ENCODE measurements around the gene OR6S1. TPM values are rescaled to one million over a fixed set of nuclear protein-coding genes. Genes with fewer than 3 reads are reported as not detected.

OR6S1 gene
- total RNA-seq, 1 experiment from 2014 or later, result not detected

DNA sequence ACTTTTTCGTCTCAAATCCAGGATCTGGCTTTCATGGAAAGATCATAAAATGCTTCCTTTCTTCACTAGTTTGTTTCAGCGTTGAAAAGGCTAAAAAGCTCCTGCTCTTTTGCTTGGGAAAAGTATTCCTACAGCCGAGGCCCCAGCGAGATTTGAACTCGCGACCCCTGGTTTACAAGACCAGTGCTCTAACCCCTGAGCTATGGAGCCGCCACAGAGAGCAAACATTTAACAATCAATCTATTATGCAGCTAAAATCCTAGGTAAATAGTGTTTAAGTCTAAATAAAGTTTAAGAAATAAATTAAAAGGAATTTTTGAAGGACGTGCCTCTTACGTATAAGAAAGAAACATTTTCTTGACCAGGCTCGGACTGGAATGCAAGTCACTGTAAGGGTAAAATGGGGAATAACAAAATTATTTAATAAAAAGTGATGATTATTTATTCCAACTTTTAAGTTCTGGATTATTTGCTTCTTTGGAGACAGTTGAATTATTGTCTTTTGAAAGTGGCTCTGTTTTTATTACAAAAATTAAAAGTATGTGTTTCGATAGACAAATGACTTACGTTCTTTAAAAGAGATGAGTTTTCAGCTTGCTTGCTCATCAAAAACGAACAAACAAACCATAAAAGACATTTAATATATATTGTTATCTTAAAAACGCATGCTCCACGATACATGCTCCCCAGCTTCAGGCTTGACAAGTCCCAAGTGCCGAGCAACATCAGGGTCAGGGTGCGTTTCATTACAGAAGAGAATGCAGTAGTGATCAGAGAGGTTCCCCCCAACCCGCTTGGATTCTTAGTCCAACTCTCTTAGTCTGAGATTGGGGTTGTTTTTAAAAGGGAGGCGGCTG, 10.2 kb downstream of the OR6S1 start:
- H3K9ac ChIP-seq (ENCODE audit: low read length), result no peak overlapping the region
- DNase-seq, result peak; percentile 85

DNA sequence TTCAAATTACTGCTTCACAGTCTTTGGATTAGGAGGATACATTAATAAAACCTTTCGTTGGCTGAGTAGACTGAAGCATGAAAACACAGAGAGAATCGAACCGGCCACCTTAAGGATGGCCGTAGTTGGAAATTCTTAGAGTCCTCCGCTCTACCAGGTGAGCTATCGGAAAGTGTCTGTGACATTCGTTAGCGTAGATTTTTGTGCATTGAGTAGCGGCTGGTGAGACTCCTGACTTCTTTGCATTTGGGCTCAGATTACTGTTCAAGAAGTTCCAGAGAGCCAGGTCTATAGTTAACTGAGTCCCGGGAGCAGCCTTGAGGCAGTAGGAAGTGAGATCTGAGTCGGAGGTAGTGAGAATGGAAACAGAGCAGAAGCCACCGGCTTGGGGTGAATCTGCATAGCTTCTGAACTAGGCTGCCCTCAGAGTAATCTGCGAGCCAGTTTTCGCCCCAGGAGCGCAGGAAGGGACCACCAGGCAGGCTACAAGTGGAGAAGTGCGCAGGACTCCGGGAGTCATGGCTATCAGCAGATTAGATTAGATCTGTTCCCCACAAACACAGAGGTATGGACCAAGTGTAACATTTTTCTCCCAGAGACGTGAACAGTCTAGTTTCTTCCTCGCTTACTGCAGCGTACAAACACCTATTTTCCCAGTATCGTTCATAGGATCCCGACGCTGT, 11.0 kb downstream of the OR6S1 start:
- Histone ChIP-seq H3K27me3 (ENCODE audit: low read length) (no peaks in the 10 kb centered on the region), H3K9me2 (replicated peaks; ENCODE audit: insufficient read depth, low read length) (no peaks in the 10 kb centered on the region), H3K36me3 (ENCODE audit: insufficient read depth, low read length) (no peaks in the 10 kb centered on the region), H3K9me3 (ENCODE audit: low read length) (no peaks in the 10 kb centered on the region), H3K27ac (ENCODE audit: low read length) (no peak overlapping the region), H3K9ac (ENCODE audit: low read length) (no peak overlapping the region), H3K79me2 (ENCODE audit: low read length) (no peaks in the 10 kb centered on the region), H4K20me1 (ENCODE audit: insufficient read depth, low read depth, low read length) (no peaks in the 10 kb centered on the region), H2AFZ (ENCODE audit: low read length) (no peak overlapping the region), H3K4me3 (ENCODE audit: low read length) (no peak overlapping the region), H3K4me1 (ENCODE audit: low read length) (peaks cover 11% of the 10 kb centered on the region), H3K4me2 (ENCODE audit: low read depth, low read length, poor library complexity, severe bottlenecking) (no peak overlapping the region)
- no peak for DNase-seq

More for the DNA sequence above, 10.2 kb downstream of the OR6S1 start:
- Histone ChIP-seq H3K9me3 (ENCODE audit: low read length) (no peaks in the 10 kb centered on the region), H3K4me2 (ENCODE audit: low read depth, low read length, poor library complexity, severe bottlenecking) (peak overlapping the region; percentile 33), H3K4me1 (ENCODE audit: low read length) (peaks cover 11% of the 10 kb centered on the region), H3K27ac (ENCODE audit: low read length) (no peak overlapping the region), H3K9me2 (replicated peaks; ENCODE audit: insufficient read depth, low read length) (no peaks in the 10 kb centered on the region), H3K36me3 (ENCODE audit: insufficient read depth, low read length) (no peaks in the 10 kb centered on the region), H3K4me3 (ENCODE audit: low read length) (no peak overlapping the region; the same call in 1 of the 2 replicates), H4K20me1 (ENCODE audit: insufficient read depth, low read depth, low read length) (no peaks in the 10 kb centered on the region), H2AFZ (ENCODE audit: low read length) (no peak overlapping the region), H3K79me2 (ENCODE audit: low read length) (no peaks in the 10 kb centered on the region), H3K27me3 (ENCODE audit: low read length) (no peaks in the 10 kb centered on the region)

- Histone ChIP-seq H3K9me2 (replicated peaks; ENCODE audit: insufficient read depth, low read length) (no peaks in the 10 kb centered on the region), H3K9ac (ENCODE audit: low read length) (no peak overlapping the region), H4K20me1 (ENCODE audit: insufficient read depth, low read depth, low read length) (no peaks in the 10 kb centered on the region), H3K27me3 (ENCODE audit: low read length) (no peaks in the 10 kb centered on the region), H3K79me2 (ENCODE audit: low read length) (no peaks in the 10 kb centered on the region), H3K4me1 (ENCODE audit: low read length) (peaks cover 17% of the 10 kb centered on the region), H3K4me3 (ENCODE audit: low read length) (no peak overlapping the region), H3K36me3 (ENCODE audit: insufficient read depth, low read length) (no peaks in the 10 kb centered on the region), H3K9me3 (ENCODE audit: low read length) (no peaks in the 10 kb centered on the region), H3K27ac (ENCODE audit: low read length) (no peak overlapping the region), H3K4me2 (ENCODE audit: low read depth, low read length, poor library complexity, severe bottlenecking) (no peak overlapping the region), H2AFZ (ENCODE audit: low read length) (no peak overlapping the region)
- DNase-seq, result no peak
Measured at GRCh38 chr14:20628063-20628854, 13.2 kb downstream of the OR6S1 start.

GRCh38 chr14:20627346-20628027, 14.0 kb downstream of the OR6S1 start:
- no peak overlapping the region for H3K9ac ChIP-seq (ENCODE audit: low read length)
- H2AFZ ChIP-seq (ENCODE audit: low read length), result no peak overlapping the region
- no peak overlapping the region for H3K27ac ChIP-seq (ENCODE audit: low read length)
- DNase-seq, result no peak
- H3K4me1 ChIP-seq (ENCODE audit: low read length), result peaks cover 21% of the 10 kb centered on the region
- H3K9me2 ChIP-seq (replicated peaks; ENCODE audit: insufficient read depth, low read length), result no peaks in the 10 kb centered on the region
- no peak overlapping the region for H3K4me2 ChIP-seq (ENCODE audit: low read depth, low read length, poor library complexity, severe bottlenecking)
- no peaks in the 10 kb centered on the region for H3K27me3 ChIP-seq (ENCODE audit: low read length)
- H4K20me1 ChIP-seq (ENCODE audit: insufficient read depth, low read depth, low read length), result no peaks in the 10 kb centered on the region
- H3K36me3 ChIP-seq (ENCODE audit: insufficient read depth, low read length), result no peaks in the 10 kb centered on the region
- no peaks in the 10 kb centered on the region for H3K79me2 ChIP-seq (ENCODE audit: low read length)
- no peak overlapping the region for H3K4me3 ChIP-seq (ENCODE audit: low read length)
- H3K9me3 ChIP-seq (ENCODE audit: low read length), result no peaks in the 10 kb centered on the region

GRCh38 chr14:20626274-20626673, 15.2 kb downstream of the OR6S1 start:
- H3K4me3 ChIP-seq (ENCODE audit: low read length), result no peak overlapping the region
- H3K36me3 ChIP-seq (ENCODE audit: insufficient read depth, low read length), result no peaks in the 10 kb centered on the region
- H3K27me3 ChIP-seq (ENCODE audit: low read length), result no peaks in the 10 kb centered on the region
- no peak overlapping the region for H3K27ac ChIP-seq (ENCODE audit: low read length)
- H2AFZ ChIP-seq (ENCODE audit: low read length), result no peak overlapping the region
- peaks cover 15% of the 10 kb centered on the region; the same call in 1 of the 2 replicates for H3K4me1 ChIP-seq (ENCODE audit: low read length)
- no peak overlapping the region for H3K9ac ChIP-seq (ENCODE audit: low read length)
- no peaks in the 10 kb centered on the region for H3K9me2 ChIP-seq (replicated peaks; ENCODE audit: insufficient read depth, low read length)
- no peak for DNase-seq
- no peaks in the 10 kb centered on the region for H3K79me2 ChIP-seq (ENCODE audit: low read length)
- H3K4me2 ChIP-seq (ENCODE audit: low read depth, low read length, poor library complexity, severe bottlenecking), result no peak overlapping the region
- H4K20me1 ChIP-seq (ENCODE audit: insufficient read depth, low read depth, low read length), result no peaks in the 10 kb centered on the region
- no peaks in the 10 kb centered on the region for H3K9me3 ChIP-seq (ENCODE audit: low read length)

DNA sequence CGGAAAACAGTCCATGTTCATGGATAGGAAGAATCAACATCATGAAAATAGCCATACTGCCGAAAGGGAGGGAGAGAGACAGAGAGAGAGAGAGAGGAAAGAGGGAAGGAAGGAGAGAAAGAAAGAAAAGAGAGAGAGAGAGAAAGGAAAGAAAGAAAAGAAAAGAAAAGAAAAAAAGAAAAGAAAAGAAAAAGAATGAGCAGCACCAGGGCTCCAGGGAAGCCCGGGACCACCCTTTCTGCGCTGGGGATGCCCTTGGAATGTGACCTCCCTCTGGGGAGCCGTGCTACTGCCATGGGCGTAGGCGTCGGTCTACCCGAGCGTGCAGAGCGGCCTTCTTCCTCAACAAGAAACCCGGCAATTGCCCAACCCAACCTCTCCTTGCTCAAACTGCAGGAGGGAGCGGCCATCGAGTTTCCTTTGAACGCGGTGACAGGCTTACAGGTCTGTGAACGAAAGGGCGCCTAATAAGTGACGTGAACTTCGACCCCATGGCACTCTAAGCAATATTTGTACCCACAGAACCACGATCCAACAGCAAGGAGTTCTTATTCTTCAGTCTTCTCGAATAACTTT, 16.9 kb downstream of the OR6S1 start:
- Histone ChIP-seq H3K27me3 (ENCODE audit: low read length) (no peaks in the 10 kb centered on the region), H3K9me3 (ENCODE audit: low read length) (no peaks in the 10 kb centered on the region), H4K20me1 (ENCODE audit: insufficient read depth, low read depth, low read length) (no peaks in the 10 kb centered on the region), H3K9me2 (replicated peaks; ENCODE audit: insufficient read depth, low read length) (no peaks in the 10 kb centered on the region), H3K9ac (ENCODE audit: low read length) (no peak overlapping the region), H3K4me1 (ENCODE audit: low read length) (peaks cover 13% of the 10 kb centered on the region; the same call in 1 of the 2 replicates), H3K4me2 (ENCODE audit: low read depth, low read length, poor library complexity, severe bottlenecking) (peak overlapping the region; percentile 39), H3K79me2 (ENCODE audit: low read length) (no peaks in the 10 kb centered on the region), H3K4me3 (ENCODE audit: low read length) (no peak overlapping the region), H3K36me3 (ENCODE audit: insufficient read depth, low read length) (no peaks in the 10 kb centered on the region), H3K27ac (ENCODE audit: low read length) (no peak overlapping the region), H2AFZ (ENCODE audit: low read length) (no peak overlapping the region)
- peak; percentile 49 for DNase-seq

GRCh38 chr14:20623798-20624197, 17.7 kb downstream of the OR6S1 start:
- no peaks in the 10 kb centered on the region for H3K9me3 ChIP-seq (ENCODE audit: low read length)
- no peak overlapping the region for H3K4me2 ChIP-seq (ENCODE audit: low read depth, low read length, poor library complexity, severe bottlenecking)
- no peaks in the 10 kb centered on the region for H4K20me1 ChIP-seq (ENCODE audit: insufficient read depth, low read depth, low read length)
- DNase-seq, result no peak
- no peaks in the 10 kb centered on the region for H3K9me2 ChIP-seq (replicated peaks; ENCODE audit: insufficient read depth, low read length)
- H3K4me3 ChIP-seq (ENCODE audit: low read length), result no peak overlapping the region
- no peaks in the 10 kb centered on the region for H3K27me3 ChIP-seq (ENCODE audit: low read length)
- H3K36me3 ChIP-seq (ENCODE audit: insufficient read depth, low read length), result no peaks in the 10 kb centered on the region
- no peak overlapping the region for H2AFZ ChIP-seq (ENCODE audit: low read length)
- peaks cover 13% of the 10 kb centered on the region; the same call in 1 of the 2 replicates for H3K4me1 ChIP-seq (ENCODE audit: low read length)
- H3K9ac ChIP-seq (ENCODE audit: low read length), result no peak overlapping the region
- H3K27ac ChIP-seq (ENCODE audit: low read length), result no peak overlapping the region
- H3K79me2 ChIP-seq (ENCODE audit: low read length), result no peaks in the 10 kb centered on the region
